ENCODE measurements around the gene MAN2A1. TPM values are rescaled to one million over a fixed set of nuclear protein-coding genes. Genes with fewer than 3 reads are reported as not detected.

MAN2A1 gene
- total RNA-seq, 1 donor from 2014 or later: 9.2 TPM

DNA sequence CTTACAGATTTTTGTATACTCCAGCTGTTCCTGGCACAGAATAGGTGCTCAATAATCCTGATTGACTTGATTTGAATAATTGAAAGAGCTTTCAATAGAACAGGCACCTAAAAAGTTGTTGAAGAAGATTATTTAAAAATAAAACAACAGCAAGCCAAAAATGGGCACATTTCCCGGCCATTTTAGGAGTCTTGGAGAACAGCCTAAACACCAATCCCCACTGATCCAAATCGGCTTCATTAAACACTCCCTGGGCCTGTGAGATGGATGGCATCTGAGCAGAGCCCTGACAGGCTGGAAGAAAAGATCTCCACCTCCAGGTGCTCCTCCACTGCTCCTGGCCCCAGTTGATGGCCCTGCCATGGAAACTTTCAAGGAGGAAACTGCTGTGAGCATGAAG is 213.3 kb downstream of the MAN2A1 start:
- H3K36me3 ChIP-seq: no peaks in the 10 kb centered on the region
- no peak overlapping the region for H3K27ac ChIP-seq (replicated peaks)
- TF ChIP-seq, protein P1, sequence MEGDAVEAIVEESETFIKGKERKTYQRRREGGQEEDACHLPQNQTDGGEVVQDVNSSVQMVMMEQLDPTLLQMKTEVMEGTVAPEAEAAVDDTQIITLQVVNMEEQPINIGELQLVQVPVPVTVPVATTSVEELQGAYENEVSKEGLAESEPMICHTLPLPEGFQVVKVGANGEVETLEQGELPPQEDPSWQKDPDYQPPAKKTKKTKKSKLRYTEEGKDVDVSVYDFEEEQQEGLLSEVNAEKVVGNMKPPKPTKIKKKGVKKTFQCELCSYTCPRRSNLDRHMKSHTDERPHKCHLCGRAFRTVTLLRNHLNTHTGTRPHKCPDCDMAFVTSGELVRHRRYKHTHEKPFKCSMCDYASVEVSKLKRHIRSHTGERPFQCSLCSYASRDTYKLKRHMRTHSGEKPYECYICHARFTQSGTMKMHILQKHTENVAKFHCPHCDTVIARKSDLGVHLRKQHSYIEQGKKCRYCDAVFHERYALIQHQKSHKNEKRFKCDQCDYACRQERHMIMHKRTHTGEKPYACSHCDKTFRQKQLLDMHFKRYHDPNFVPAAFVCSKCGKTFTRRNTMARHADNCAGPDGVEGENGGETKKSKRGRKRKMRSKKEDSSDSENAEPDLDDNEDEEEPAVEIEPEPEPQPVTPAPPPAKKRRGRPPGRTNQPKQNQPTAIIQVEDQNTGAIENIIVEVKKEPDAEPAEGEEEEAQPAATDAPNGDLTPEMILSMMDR (IDR thresholded peaks at IDR 0.05; ENCODE audit: borderline replicate concordance): no peak
- no peaks in the 10 kb centered on the region for H3K4me1 ChIP-seq
- peaks cover 66% of the 10 kb centered on the region for H3K27me3 ChIP-seq (ENCODE audit: low read depth)
- H3K4me3 ChIP-seq: no peak overlapping the region
- no peaks in the 10 kb centered on the region for H3K9me3 ChIP-seq (replicated peaks)
- intact Hi-C loops (cut with micrococcal nuclease): no loop called here
- no peak for DNase-seq

GRCh38 chr5:109905906-109906305 is 216.2 kb downstream of the MAN2A1 start:
- Histone ChIP-seq H3K27me3 (ENCODE audit: low read depth) (peaks cover 65% of the 10 kb centered on the region), H3K9me3 (replicated peaks) (no peaks in the 10 kb centered on the region), H3K4me3 (no peak overlapping the region), H3K27ac (replicated peaks) (no peak overlapping the region), H3K36me3 (no peaks in the 10 kb centered on the region), H3K4me1 (no peaks in the 10 kb centered on the region)
- intact Hi-C loops (cut with micrococcal nuclease): no loop called here
- TF ChIP-seq, protein P1 (IDR thresholded peaks at IDR 0.05; ENCODE audit: borderline replicate concordance): no peak
- DNase-seq: no peak

- H3K27ac ChIP-seq (replicated peaks): peak overlapping the region; percentile 41
- DNase-seq: no peak
These were observed 217.5 kb downstream of the MAN2A1 start for GRCh38 chr5:109907189-109907588.

GRCh38 chr5:109907731-109908130 is 218.0 kb downstream of the MAN2A1 start:
- no peak overlapping the region for H3K4me3 ChIP-seq
- no peaks in the 10 kb centered on the region for H3K4me1 ChIP-seq
- H3K36me3 ChIP-seq: no peaks in the 10 kb centered on the region
- H3K9me3 ChIP-seq (replicated peaks): no peaks in the 10 kb centered on the region
- no peak for DNase-seq
- H3K27ac ChIP-seq (replicated peaks): peak overlapping the region; percentile 41
- intact Hi-C loops (cut with micrococcal nuclease): no loop called here
- peaks cover 77% of the 10 kb centered on the region for H3K27me3 ChIP-seq (ENCODE audit: low read depth)
- TF ChIP-seq, protein P1 (IDR thresholded peaks at IDR 0.05; ENCODE audit: borderline replicate concordance): no peak

More at GRCh38 chr5:109907189-109907588, 217.5 kb downstream of the MAN2A1 start:
- Histone ChIP-seq H3K27me3 (ENCODE audit: low read depth) (peaks cover 73% of the 10 kb centered on the region), H3K4me1 (no peaks in the 10 kb centered on the region), H3K9me3 (replicated peaks) (no peaks in the 10 kb centered on the region), H3K4me3 (no peak overlapping the region), H3K36me3 (no peaks in the 10 kb centered on the region)
- intact Hi-C loops (cut with micrococcal nuclease): no loop called here
- TF ChIP-seq, protein P1 (IDR thresholded peaks at IDR 0.05; ENCODE audit: borderline replicate concordance): no peak

DNA sequence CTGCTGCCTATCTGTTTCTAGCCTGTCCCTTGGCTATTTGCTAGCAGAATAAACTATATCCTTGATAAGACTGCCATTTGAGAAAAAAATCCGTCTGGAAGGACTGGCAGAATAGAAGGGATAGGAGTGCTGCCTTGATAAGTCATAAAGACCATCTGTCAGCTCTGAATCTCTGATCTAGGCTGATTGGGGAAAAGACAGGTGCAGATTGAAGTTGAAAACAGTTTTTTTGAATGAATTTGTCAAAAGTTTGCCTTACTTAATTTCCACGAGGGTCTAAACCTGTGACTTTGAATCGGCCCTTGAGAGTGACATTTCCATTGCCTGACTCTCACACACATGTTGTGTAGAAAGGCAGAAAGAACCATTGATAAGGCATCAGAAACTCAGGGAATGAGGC is 218.6 kb downstream of the MAN2A1 start:
- intact Hi-C loops (cut with micrococcal nuclease): no loop called here
- no peaks in the 10 kb centered on the region for H3K9me3 ChIP-seq (replicated peaks)
- no peaks in the 10 kb centered on the region for H3K4me1 ChIP-seq
- TF ChIP-seq, protein P1 (IDR thresholded peaks at IDR 0.05; ENCODE audit: borderline replicate concordance): no peak
- peaks cover 74% of the 10 kb centered on the region for H3K27me3 ChIP-seq (ENCODE audit: low read depth)
- no peak overlapping the region for H3K4me3 ChIP-seq
- H3K36me3 ChIP-seq: no peaks in the 10 kb centered on the region
- DNase-seq: no peak
- H3K27ac ChIP-seq (replicated peaks): no peak overlapping the region

- H3K9me3 ChIP-seq (replicated peaks): no peaks in the 10 kb centered on the region
- TF ChIP-seq, protein P1 (IDR thresholded peaks at IDR 0.05; ENCODE audit: borderline replicate concordance): no peak
- H3K27me3 ChIP-seq (ENCODE audit: low read depth): peaks cover 51% of the 10 kb centered on the region
- no peaks in the 10 kb centered on the region for H3K36me3 ChIP-seq
- DNase-seq: no peak
- no peaks in the 10 kb centered on the region for H3K4me1 ChIP-seq
- no peak overlapping the region for H3K4me3 ChIP-seq
- intact Hi-C loops (cut with micrococcal nuclease): no loop called here
- H3K27ac ChIP-seq (replicated peaks): no peak overlapping the region
These were observed 221.1 kb downstream of the MAN2A1 start for GRCh38 chr5:109910874-109911273.

All from left ventricle myocardium inferior (tissue), 1 donor.